HTERT RPE-1 (cell line): ENCODE measurements around the gene GTPBP6.
"Not testable (repeated sequence)": the region's sequence is repeated elsewhere in the genome, so short reads cannot be mapped to it uniquely, and the experiment has no call there.

Source experiments
- in situ Hi-C: fragments of 300-500 bp; cut with MboI; formaldehyde crosslinking; loops from 4 replicates; pipeline ENCODE4 v1.14.3; 2020; ENCODE audit warnings: low sequenced_read_pairs

Gene GTPBP6

DNA sequence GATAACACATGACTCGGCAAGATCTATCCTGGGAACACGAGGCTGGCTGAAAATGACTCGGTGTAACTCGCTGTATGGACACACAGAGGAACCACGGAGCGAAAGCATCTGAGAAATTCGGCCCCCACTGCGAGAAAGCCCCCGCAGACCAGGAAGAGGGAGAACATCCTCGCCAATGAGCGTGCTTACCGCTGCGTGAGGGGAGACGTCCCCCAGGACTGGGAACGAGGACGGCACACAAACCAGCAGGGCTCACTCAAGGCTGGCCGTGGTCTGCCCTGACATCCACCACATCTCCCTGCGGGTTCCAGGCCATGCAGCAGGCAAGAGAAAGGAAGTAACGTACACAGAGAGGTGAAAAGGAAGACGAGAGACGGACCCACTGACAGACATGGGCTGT, 17.6 kb upstream of the GTPBP6 start:
- in situ Hi-C loops, result no loop called here

DNA sequence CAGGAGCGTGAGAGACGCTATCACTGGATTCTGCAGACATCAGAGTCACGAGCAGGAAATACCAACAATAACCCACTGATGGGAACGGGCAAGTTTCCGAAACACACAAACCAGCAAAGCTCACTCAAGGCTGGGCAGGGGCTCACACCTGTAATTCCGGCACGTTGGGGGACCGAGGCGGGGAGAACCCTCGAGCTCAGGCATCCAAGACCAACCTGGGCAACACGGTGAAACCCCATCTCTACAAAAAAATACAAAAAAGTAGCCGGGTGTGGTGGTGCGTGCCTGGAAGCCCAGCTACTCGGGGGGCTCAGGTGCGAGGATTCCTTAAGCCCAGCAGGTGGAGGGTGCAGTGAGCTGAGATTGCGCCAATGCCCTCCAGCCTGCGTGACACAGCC, 17.2 kb upstream of the GTPBP6 start:
- in situ Hi-C loops, result no loop called here

DNA sequence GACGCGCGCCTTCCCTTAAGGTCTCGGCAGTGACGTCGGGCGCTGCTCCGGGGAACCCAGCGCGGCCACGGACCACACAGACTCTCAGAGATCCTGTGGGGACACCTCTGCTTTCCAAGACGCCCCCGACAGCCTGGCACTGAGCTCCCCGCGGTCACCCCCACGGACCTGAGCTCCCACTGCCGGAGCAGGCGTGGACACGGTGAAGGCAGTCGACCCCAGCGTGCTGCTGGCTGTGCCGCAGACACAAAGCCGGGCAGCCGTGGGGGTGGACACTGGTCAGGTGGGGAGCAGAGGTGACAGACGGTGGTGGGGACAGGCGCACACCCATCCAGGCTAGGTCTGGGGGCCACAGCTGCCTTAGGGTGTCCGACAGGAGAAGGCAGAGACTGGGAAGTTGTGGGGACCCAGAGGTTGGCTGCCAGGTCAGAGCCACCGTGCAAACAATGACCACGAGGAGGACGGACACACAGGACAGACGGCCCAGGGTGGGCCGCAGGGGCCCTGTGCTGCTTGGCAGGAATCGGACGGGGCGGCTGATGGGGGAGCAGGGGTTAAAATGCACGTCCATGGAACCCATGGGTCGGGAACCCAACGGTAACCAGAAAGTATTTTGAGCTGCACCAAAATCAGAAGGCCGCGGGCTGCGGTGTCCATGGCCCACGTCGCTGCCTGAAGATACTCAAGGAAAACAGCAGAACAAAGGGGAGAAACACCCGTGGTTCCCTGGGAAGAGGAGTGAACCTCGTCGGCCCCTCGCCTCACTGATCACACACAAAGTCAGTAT, 16.6 kb upstream of the GTPBP6 start:
- in situ Hi-C loops, result no loop called here

DNA sequence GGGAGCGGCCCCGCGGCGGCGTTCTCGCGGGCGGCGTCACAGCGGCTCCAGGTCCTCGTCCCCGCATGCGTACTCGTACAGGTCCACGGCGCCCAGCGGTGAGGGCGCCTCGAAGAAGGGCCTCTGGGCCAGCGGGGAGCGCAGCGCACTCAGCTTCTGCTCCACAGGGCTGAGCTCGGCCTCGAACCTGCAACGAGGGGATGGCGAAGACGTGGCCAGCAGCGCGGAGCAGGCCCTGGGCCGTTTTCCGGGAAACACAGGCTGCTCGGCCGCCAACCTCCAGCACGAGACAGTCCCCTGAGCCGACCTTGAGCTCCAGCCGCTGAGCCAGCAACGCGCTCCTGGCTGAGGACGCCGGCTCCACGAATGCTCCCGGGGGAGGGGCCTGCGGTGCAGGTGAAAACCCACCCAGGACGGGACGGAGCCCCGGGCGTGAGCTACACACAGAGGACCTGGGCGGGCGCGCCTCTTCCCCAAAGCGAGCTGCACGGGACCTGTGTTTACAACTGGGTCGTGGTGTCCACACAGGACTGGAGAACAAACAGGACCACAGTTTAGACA, 15.8 kb upstream of the GTPBP6 start:
- in situ Hi-C loops, result no loop called here

DNA sequence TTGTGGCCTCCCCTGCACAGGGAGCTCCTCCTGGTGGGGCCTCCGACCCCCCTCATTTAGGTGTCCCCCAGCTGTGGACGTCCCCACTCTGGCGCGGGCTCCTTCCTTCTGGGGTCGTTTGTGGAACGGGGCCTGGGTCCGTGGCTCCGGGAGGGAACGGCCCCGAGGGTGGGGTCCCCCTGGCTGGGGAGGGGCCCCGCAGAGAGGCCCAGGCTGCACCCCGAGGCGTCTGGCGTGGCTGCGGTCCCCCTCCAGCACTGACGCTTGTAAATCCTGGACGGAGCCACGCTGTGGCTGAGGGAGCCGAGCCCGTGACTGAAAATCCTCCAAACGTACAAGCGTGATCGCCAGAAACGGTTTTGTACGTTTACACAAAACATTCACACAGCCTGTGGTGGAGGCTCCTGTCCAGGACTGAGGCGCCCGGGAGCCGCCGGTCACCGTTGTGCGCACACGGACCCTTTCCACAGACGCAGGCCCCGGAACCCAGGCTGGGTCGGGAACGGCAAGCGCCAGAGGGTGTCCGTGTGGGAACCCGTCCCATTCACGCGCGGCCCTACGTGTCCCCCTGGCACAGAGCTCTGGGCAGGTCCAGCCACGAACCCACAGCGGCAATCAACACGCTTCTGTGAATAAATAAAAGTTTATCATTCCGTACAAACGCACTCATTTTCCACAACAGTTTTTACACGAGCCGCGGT, 15.2 kb upstream of the GTPBP6 start:
- in situ Hi-C loops, result no loop called here

DNA sequence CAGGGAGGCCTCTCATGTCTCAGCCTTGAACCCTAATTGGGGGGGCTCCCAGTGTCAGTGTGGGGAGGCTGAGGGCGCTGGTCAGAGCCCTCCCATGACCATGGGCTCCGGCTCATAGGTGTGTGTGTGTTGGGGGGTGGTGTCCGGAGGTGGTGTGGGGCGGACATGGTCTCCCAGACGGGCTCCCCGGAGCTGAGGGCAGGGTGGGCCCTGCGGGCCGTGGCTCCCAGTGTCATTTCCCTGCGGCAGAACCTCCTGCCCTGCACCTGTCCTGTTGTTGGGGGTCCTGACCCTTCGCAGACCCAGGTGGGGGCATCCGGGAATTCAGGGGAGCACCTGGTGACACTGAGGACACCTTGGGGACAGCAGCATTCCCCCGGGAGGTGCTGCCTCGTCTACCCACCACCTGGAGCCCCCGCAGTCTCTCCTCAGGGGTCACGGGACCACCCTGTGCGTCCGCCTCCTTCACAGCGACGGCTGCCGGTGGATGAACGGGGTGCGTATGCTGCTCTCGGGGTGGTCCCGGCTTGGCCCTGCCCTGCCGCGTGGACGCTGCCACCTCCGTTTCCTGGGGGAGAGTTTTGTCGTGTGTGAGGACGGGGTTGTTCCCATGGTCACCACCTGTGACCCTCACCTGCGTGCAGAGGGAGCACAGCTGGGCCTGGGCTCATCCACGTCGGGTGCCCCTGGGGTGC, 14.5 kb upstream of the GTPBP6 start:
- in situ Hi-C loops, result no loop called here

DNA sequence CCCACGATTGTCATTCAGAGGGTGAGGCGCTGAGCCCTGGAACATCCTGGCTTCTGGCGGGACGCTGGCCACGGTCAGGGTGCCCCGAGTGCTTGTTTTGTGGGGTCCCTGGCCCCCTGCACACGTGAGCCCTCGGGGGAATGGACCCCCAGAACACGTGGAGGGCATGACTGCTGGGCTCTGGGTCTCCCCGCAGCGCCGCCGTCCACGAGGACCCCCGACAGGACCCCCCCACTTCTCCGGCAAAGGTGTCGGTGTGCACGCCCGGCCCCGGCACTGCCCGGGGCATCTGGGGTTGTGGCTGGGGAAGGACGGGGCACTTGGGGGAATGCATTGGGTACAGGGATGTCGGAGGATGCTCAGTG, 13.9 kb upstream of the GTPBP6 start:
- in situ Hi-C loops, result no loop called here

DNA sequence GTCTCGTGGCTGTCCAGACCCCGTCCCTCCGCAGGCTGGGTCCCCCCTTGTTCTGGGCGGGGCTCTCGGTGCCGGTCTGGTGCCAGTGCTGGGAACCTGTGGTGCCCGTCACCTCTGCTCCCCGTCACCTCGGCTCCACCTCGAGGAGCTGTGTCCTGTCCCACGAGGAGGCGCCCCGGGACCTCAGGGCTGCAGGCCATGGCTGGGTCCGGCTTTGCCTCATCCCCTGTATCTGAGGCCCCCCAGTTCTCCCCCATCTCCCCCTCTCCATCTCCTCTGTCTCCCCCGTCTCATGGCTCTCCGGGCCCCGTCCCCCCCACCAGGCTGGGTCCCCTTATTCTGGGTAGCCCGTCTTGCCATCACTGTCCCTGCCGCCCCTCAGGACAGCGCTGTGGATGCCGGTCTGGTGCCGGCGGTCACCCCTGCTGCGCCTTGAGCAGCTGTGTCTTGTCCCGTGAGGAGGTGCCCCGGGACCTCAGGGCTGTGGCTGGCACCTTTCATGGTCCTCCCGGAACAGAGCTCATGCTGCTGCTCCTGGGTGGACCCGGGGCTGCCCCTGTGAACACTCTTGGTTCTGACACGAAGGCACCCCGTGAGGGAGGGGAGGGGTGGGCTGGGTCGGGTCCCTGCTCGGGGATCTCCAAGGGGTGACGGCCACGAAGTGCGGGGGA, 13.4 kb upstream of the GTPBP6 start:
- in situ Hi-C loops, result no loop called here

DNA sequence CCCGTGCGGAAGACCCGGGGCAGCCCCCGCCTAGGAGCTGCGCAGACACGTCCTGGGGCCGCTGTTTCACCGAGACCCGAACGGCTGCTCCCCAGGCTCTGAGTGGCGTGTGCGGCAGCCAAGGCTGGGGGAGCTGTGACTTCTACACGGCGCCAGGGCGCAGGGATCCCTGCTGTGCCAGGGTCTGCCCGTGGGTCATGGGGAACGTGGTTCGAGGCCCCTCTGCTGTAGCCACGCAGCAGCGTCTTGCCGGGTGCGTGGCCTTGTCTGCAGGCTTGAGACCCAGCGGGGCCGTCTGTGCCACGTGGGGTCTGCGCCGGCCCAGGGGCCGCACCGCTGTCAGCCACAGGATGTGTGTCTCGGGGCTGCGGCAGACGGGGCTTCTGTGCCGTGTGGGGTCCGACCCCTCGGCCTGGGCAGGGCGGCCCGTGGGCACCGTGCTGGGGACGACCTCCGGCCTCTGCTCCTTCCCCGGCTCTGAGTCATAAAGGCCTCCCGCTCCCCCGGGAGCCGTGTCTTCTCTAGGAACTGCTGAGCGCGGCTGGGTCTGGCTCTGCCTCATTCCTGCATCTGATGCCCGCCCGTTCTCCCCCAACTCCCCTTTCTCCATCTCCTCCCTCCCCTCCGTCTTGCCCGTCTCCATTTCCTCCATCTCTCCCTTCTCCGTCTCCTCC, 12.7 kb upstream of the GTPBP6 start:
- in situ Hi-C loops, result no loop called here

DNA sequence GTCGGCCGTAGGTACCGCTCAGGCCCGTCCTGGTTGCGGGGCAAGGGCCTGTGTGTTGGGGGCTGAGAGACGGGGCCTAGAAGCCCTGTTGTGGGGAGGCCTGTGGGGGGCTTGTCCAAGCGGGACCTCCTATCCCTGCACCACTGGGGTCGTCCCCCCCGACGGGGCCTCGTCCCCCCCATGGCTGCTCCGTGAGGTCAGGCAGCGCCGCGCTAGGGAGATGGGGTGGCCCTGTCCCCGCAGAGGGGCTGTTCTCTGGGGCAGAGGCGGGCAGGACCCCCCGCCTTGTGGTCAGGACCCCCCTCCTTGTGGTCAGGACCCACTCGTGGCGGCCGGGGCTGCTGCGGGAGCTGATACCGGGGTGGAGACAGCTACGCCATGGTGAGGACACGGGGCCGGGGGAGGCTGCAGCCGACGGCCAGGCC, 12.1 kb upstream of the GTPBP6 start:
- in situ Hi-C loops, result no loop called here

DNA sequence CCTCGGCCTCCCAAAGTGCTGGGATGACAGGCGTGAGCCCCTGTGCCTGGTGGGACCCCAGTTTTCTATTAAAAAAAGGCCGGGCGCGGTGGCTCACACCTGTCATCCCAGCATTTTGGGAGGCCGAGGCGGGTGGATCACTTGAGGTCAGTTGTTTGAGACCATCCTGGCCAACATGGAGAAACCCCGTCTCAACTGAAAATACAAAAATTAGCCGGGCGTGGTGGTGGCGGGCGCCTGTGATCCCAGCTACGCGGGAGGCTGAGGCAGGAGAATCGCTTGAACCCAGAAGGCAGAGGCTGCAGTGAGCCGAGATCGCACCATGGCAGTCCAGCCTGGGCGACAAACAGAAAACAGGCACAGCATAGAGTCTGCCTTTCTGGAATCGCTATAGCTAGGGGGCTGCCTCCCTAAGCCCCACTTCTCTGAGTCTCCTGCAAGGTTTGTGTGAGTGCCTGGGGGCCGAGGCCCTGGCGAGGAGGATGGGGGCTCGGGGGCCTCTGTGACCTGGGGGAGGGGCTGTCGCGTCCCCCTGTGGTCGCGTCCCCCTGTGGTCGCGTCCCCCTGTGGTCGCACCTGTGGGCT, 11.6 kb upstream of the GTPBP6 start:
- in situ Hi-C loops, result not testable (repeated sequence)

DNA sequence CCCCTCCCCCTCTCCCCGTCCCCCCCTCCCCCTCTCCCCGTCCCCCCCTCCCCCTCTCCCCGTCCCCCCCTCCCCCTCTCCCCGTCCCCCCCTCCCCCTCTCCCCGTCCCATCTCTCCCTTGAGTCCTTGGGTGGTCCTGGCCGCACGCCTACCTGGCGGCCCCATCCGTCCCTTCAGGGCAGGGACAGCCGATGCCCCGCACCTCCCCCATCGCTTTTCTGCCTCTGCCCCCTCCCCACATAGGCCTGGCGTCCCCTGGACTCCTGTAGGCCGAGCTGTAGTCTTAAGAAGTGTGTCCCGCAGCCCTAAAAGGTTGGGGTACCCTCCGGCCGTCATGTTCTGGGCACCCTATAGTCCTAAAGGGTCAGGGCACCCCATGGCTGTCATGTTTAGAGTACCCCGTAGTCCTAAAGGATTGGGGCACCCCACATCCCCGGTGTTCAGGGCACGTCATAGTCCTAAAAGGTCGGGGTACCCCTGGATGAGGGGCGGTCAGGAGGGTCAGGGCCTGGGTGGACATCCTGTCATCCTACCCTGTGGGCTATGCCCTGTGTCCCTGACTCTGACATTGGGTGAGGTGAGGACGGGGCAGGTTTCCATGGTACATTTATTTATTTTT, 10.8 kb upstream of the GTPBP6 start:
- in situ Hi-C loops, result no loop called here

DNA sequence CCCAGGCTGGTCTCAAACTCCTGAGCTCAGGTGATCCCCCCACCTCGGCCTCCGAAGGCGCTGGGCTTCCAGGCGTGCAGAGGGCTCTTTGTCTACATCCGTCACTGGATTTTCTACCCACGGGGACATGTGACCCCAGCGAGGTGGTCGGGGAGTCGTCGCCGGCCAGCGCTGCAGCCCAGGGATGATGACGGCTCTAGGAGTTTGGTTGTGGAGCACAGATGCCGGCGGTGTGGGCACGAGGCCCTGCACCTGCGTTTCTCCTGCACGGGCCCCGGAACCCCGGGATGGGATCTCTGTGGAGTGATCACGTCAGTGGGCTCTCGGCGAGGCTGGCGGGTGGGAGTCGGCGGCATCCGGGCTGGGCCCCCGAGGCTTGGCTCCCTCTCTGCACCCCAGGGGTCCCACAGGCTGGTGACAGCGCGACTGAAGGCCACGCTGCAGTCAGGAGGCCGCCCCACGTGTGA, 9.1 kb upstream of the GTPBP6 start:
- in situ Hi-C loops, result no loop called here

DNA sequence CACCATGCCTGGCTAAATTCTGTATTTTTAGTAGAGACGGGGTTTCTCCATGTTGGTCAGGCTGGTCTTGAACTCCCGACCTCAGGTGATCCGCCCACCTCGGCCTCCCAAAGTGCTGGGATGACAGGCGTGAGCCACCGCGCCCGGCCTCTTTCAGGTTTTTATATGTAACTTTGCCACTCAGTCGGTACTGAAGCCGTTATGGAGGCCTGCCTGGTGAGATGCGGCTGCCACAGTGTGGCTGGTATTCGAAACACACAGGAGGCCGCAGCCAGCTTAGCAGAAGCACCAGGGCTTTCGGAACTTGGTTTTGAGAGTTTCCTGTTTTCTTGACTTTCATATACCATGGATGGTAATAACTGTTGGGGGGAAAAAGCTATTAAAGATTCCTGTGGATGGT, 6.1 kb upstream of the GTPBP6 start:
- in situ Hi-C loops, result not testable (repeated sequence)

DNA sequence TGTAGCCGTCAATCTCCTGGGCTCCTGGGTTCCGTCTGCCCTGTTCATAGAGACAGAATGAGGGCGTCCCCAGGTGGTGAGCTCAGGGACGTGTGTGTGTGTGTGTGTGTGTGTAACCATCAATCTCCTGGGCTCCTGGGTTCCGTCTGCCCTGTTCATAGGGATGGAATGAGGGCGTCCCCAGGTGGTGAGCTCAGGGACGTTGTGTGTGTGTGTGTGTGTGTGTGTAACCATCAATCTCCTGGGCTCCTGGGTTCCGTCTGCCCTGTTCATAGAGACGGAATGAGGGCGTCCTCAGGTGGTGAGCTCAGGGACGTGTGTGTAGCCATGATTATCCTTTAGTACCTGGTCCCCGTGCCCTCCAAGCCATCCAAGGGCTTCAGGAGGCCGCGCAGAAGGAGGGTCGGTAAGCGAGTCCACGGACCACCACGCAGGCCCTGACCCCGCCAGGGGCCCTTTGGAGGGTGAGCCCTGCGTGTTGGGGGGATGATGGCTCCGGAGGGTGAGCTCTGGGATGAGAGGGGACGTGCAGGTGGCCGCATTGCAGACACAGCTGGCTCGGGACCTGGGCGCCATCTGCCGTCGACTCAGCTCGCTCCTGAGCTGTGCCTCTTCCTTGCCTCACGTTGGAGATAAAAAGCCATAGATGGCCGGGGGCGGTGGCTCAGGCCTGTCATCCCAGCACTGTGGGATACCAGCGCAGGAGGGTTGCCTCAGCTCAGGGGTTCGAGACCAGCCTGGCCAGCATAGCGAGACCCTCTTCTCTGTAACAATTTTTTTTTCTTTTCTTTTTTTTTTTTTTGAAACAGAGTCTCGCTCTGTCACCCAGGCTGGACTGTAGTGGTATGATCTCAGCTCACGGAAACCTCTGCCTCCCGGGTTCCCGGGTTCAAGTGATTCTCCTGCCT, 5.4 kb upstream of the GTPBP6 start:
- in situ Hi-C loops, result no loop called here

DNA sequence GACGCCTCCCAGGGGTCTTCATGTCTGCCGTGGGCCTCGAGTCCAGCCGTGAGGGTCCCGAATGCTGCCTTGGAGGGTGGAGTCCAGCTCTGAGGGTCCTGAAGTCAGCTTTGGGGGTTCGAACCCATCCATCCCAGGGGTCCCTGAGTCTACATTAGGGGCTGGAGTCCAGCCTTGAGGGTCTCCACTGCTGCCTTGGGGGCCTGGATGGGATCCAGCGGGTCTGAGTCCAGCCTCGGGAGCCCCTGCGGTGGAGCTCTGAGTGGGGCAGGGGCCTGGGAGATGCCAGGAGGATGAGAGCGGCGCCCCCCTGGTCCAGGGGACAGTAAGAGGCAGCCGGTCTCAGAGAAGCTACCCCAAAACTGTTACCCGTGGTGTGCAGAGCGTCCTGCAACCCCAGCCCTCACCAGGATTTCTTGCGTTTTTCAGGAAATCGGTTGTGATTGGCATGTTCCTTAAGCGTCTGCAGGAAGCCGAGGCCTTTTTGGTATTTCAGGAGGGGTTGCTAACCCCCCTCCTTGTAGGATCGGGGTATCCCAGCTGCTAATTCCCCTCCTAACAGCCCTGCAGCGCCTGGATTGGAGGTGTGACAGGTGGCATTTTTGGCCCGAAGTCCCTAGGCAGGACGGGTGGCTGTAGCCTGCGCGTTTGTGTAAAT, 1.7 kb upstream of the GTPBP6 start:
- in situ Hi-C loops, result no loop called here

DNA sequence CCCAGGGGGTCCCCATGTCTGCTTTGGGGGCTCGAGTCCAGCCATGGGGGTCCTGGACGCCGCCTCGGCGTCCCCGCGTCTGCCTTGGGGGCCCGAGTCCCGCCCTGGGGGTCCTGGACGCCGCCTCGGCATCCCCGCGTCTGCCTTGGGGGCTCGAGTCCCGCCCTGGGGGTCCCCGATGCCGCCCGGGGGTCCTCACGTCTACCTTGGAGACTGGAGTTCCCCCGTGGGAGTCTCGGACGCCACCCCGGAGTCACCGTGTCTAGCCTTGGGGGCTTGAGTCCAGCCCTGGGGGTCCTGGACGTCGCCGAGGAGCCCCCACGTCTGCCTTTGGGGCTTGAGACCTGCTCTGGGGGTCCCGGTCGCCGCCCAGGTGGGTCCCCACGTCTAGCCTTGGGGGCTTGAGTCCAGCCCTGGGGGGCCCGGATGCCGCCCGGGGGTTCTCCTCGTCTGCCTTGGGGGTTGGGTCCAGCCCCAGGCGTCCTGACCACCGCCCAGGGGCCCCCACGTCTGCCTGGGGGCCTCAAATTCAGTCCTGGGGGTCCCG, 1.1 kb upstream of the GTPBP6 start:
- in situ Hi-C loops, result no loop called here
